ENCODE results near the gene MAP2.

The MAP2 gene

DNA sequence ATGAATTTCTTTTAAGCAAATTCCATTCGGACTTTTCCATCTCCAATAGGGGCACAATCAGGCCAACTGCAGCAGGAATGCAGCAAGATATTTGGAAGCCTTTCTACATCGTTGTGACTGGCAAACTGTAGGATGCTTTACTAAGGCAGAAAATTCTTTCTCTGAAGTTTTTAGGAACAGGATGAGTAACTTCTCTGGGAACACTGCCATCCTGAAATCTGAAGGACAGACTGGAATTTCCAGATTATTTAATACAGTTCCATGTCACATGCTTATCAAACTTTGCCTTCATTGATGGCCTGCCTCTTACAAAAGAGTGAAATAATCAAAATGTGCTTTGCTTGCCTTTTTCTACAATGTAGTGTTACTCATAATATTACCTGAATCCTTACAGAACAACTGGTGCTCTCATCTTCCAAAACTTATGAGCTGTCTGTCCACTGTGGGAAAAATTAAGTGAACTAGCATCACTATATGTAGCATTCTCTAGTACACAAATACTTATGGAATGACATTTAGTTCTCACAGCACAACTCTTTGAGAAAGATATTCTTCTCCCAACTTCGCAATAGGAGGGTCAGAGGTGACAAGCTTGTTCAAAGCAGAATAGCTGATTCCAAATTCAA lies 32.0 kb upstream of the MAP2 start:
- Histone ChIP-seq H3K36me3 (ENCODE audit: control insufficient read depth in 2 of 2, insufficient read depth in 2 of 2, low read length in 2 of 2) (no peaks in the 10 kb centered on the region), H3K4me1 (ENCODE audit: control insufficient read depth, insufficient read depth, low read length) (no peaks in the 10 kb centered on the region), H3K9me3 (ENCODE audit: control insufficient read depth in 2 of 2, low read length in 2 of 2) (no peaks in the 10 kb centered on the region), H3K9ac (ENCODE audit: low read length in 2 of 2) (no peak overlapping the region), H3K4me3 (ENCODE audit: low read length in 2 of 2) (no peak overlapping the region), H3K27ac (ENCODE audit: low read length) (no peak overlapping the region), H3K27me3 (ENCODE audit: control insufficient read depth in 1 of 2, insufficient read depth in 2 of 2, low read length in 2 of 2) (no peaks in the 10 kb centered on the region)

DNA sequence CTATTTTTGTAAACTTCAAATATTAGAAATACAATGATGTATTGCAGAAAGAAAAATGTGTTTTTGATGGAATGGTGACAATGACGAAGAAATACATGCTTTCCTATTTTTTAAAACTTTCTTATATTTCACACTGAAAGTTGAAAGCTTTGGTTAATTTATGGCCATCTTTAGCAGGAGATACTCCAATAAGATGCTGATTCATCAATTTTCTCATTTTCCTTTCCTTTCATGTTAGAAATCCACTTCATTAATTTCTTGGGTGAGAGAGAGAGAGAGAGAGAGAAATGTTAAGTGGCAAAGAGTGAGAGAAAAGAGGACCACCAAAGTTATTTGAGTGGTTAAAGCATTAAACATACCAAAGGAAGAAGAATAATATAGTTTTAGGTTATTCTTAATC lies 28.6 kb upstream of the MAP2 start:
- Histone ChIP-seq H3K9me3 (ENCODE audit: control insufficient read depth in 2 of 2, low read length in 2 of 2) (no peaks in the 10 kb centered on the region), H3K27me3 (ENCODE audit: control insufficient read depth in 1 of 2, insufficient read depth in 2 of 2, low read length in 2 of 2) (no peaks in the 10 kb centered on the region), H3K36me3 (ENCODE audit: control insufficient read depth in 2 of 2, insufficient read depth in 2 of 2, low read length in 2 of 2) (no peaks in the 10 kb centered on the region), H3K27ac (ENCODE audit: low read length) (no peak overlapping the region), H3K4me1 (ENCODE audit: control insufficient read depth, insufficient read depth, low read length) (no peaks in the 10 kb centered on the region), H3K4me3 (ENCODE audit: low read length in 2 of 2) (no peak overlapping the region), H3K9ac (ENCODE audit: low read length in 2 of 2) (no peak overlapping the region)

DNA sequence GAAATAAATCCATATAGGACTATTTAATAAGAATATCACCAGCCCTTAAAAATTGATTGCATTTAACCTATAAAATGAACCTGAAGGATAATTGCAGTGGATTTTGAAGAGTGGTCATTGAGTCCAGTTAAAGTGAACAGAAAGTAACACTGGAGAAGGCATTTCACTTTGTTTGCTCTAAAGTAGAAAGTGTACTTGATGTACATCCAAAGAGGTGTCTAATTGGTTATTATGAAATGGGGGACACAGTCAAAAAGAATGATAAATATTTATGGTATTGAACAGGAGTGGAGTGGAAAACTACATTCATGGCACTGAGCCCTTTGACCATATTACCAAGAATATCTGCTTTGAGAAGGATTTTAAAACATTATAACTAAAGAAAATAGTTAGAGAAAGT lies 28.2 kb upstream of the MAP2 start:
- Histone ChIP-seq H3K27ac (ENCODE audit: low read length) (no peak overlapping the region), H3K27me3 (ENCODE audit: control insufficient read depth in 1 of 2, insufficient read depth in 2 of 2, low read length in 2 of 2) (no peaks in the 10 kb centered on the region), H3K4me1 (ENCODE audit: control insufficient read depth, insufficient read depth, low read length) (no peaks in the 10 kb centered on the region), H3K4me3 (ENCODE audit: low read length in 2 of 2) (no peak overlapping the region), H3K9ac (ENCODE audit: low read length in 2 of 2) (no peak overlapping the region), H3K9me3 (ENCODE audit: control insufficient read depth in 2 of 2, low read length in 2 of 2) (no peaks in the 10 kb centered on the region), H3K36me3 (ENCODE audit: control insufficient read depth in 2 of 2, insufficient read depth in 2 of 2, low read length in 2 of 2) (no peaks in the 10 kb centered on the region)

DNA sequence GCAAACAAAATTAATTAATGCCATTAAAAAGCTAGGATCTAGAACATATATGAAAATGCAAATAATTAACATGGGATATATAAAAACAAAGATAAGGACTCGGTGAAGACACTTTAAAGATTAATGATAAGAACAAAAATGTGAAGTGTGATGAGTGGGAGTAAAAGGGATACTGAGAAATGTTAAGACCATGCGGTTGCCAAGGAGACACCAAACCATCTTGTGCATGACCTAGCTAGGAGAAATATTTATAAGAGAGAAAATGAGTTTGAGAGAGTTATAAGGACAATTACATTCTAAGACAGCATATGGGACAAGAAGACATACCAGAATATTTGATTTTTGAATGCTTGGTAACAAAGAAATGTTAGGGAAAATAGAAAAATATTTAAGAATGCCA lies 25.4 kb upstream of the MAP2 start:
- Histone ChIP-seq H3K27me3 (ENCODE audit: control insufficient read depth in 1 of 2, insufficient read depth in 2 of 2, low read length in 2 of 2) (no peaks in the 10 kb centered on the region), H3K4me3 (ENCODE audit: low read length in 2 of 2) (no peak overlapping the region), H3K9me3 (ENCODE audit: control insufficient read depth in 2 of 2, low read length in 2 of 2) (no peaks in the 10 kb centered on the region), H3K4me1 (ENCODE audit: control insufficient read depth, insufficient read depth, low read length) (no peaks in the 10 kb centered on the region), H3K36me3 (ENCODE audit: control insufficient read depth in 2 of 2, insufficient read depth in 2 of 2, low read length in 2 of 2) (no peaks in the 10 kb centered on the region), H3K27ac (ENCODE audit: low read length) (no peak overlapping the region), H3K9ac (ENCODE audit: low read length in 2 of 2) (no peak overlapping the region)

DNA sequence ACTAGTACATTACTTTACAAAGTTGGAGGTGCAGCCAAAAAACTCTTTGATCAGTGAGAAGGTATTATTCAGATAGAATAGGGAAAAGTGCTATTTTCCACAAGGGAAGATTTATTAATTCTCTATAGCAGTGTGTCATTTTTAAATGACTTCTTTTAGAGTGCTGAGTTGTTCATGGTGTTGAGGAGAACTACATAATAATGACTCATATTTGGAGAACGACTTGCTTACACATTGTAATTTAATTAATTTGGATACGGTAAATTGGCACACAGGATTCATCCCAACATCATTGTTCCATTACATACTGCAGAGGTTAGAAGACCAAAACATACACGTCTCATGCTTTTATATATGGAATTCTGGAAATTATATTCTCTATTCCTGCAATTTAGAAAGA lies 22.1 kb upstream of the MAP2 start:
- Histone ChIP-seq H3K9ac (ENCODE audit: low read length in 2 of 2) (no peak overlapping the region), H3K36me3 (ENCODE audit: control insufficient read depth in 2 of 2, insufficient read depth in 2 of 2, low read length in 2 of 2) (no peaks in the 10 kb centered on the region), H3K27ac (ENCODE audit: low read length) (no peak overlapping the region), H3K4me3 (ENCODE audit: low read length in 2 of 2) (no peak overlapping the region), H3K27me3 (ENCODE audit: control insufficient read depth in 1 of 2, insufficient read depth in 2 of 2, low read length in 2 of 2) (no peaks in the 10 kb centered on the region), H3K4me1 (ENCODE audit: control insufficient read depth, insufficient read depth, low read length) (no peaks in the 10 kb centered on the region), H3K9me3 (ENCODE audit: control insufficient read depth in 2 of 2, low read length in 2 of 2) (no peaks in the 10 kb centered on the region)

DNA sequence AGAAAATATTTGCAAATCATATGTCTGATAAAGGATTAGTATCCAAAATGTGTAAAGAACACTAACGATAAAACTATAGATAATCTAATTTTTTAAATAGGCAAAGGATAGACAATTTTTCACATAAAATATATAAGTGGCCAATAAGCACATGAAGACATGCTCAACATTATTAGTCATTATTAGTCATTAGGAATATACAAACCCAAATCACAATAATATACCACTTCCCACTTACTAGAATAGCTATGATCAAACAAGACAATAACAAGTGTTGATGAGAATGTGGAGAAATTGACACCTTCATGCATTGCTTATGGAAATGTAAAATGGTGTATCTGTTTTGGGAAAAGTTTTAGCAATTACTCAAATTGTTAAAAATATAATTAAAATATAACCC lies 12.6 kb upstream of the MAP2 start:
- H3K4me3 ChIP-seq (ENCODE audit: low read length in 2 of 2), result no peak overlapping the region
- H3K27ac ChIP-seq (ENCODE audit: low read length), result no peak overlapping the region
- H3K4me1 ChIP-seq (ENCODE audit: control insufficient read depth, insufficient read depth, low read length), result no peaks in the 10 kb centered on the region
- no peaks in the 10 kb centered on the region for H3K9me3 ChIP-seq (ENCODE audit: control insufficient read depth in 2 of 2, low read length in 2 of 2)
- no peak overlapping the region for H3K9ac ChIP-seq (ENCODE audit: low read length in 2 of 2)
- H3K36me3 ChIP-seq (ENCODE audit: control insufficient read depth in 2 of 2, insufficient read depth in 2 of 2, low read length in 2 of 2), result no peaks in the 10 kb centered on the region
- no peaks in the 10 kb centered on the region for H3K27me3 ChIP-seq (ENCODE audit: control insufficient read depth in 1 of 2, insufficient read depth in 2 of 2, low read length in 2 of 2)

DNA sequence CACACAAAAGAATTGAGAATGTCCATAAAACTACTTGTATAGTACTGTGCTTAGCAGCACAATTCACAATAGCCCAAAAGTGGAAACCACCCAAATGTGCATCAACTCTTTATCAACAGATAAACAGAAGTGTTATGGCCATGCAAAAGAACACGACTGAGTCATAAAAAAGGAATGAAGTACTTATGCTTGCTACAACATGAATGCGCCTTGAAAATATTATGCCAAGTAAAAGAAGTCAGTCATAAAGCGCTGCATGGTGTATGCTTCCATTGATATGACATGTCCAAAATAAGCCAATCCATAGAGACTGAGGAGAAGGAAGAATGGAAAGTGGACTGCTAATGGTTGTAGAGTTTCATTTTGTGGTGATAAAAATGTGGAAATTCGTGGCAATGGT lies 12.1 kb upstream of the MAP2 start:
- Histone ChIP-seq H3K9ac (ENCODE audit: low read length in 2 of 2) (no peak overlapping the region), H3K4me1 (ENCODE audit: control insufficient read depth, insufficient read depth, low read length) (no peaks in the 10 kb centered on the region), H3K27ac (ENCODE audit: low read length) (no peak overlapping the region), H3K9me3 (ENCODE audit: control insufficient read depth in 2 of 2, low read length in 2 of 2) (no peaks in the 10 kb centered on the region), H3K27me3 (ENCODE audit: control insufficient read depth in 1 of 2, insufficient read depth in 2 of 2, low read length in 2 of 2) (no peaks in the 10 kb centered on the region), H3K4me3 (ENCODE audit: low read length in 2 of 2) (no peak overlapping the region), H3K36me3 (ENCODE audit: control insufficient read depth in 2 of 2, insufficient read depth in 2 of 2, low read length in 2 of 2) (no peaks in the 10 kb centered on the region)

DNA sequence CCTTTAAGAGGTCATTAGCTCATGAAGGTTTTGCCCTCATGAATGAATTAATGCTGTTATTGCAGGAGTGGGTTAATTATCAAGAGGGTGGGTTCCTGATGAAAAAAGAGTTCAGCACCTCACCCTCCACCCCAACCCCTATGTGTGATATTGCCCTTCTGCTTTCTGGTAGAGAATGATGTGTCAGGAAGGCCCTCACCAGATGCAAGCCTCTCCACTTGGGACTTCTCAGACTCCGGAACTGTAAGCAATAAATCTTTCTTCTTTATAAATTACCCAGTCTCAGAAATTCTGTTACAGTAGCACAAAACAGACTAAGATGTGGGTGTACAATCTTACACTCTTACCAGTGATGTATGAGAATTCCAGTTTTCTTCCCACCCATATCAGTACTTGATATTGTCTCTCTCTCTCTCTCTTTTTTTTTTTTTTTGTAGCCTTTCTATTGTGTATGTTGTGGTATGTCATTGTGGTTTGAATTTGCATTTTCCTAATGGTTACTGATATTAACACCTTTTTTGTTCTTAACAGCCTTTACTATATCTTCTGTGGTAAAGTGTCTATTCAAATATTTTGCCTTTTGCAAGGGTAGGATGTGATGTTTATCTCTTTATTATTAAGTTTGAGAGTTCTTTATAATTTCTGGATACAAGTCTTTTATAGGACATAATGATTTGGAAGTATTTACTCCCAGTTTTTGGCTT lies 10.4 kb upstream of the MAP2 start:
- no peaks in the 10 kb centered on the region for H3K4me1 ChIP-seq (ENCODE audit: control insufficient read depth, insufficient read depth, low read length)
- no peak overlapping the region for H3K9ac ChIP-seq (ENCODE audit: low read length in 2 of 2)
- no peaks in the 10 kb centered on the region for H3K9me3 ChIP-seq (ENCODE audit: control insufficient read depth in 2 of 2, low read length in 2 of 2)

DNA sequence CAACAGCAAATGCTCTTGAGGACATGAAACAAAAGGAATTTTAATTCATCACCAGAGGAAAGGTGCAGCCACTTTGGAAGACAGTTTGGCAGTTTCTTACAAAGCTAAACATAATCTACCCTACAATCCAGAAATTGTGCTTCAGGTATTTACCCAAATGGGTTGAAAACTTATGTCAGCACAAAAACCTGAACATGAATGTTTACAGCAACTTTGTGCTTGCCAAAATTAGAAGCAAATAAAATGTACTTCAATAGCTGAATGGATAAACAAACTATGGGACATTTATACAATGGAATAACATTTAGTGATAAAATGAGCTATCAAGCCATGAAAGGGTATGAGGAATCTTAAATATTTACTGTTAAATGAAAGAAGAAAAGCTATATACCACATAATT lies 6.9 kb upstream of the MAP2 start:
- no peak overlapping the region for H3K27ac ChIP-seq (ENCODE audit: low read length)
- H3K9me3 ChIP-seq (ENCODE audit: control insufficient read depth in 2 of 2, low read length in 2 of 2), result no peaks in the 10 kb centered on the region
- no peaks in the 10 kb centered on the region for H3K27me3 ChIP-seq (ENCODE audit: control insufficient read depth in 1 of 2, insufficient read depth in 2 of 2, low read length in 2 of 2)
- no peaks in the 10 kb centered on the region for H3K36me3 ChIP-seq (ENCODE audit: control insufficient read depth in 2 of 2, insufficient read depth in 2 of 2, low read length in 2 of 2)
- H3K9ac ChIP-seq (ENCODE audit: low read length in 2 of 2), result no peak overlapping the region
- H3K4me1 ChIP-seq (ENCODE audit: control insufficient read depth, insufficient read depth, low read length), result no peaks in the 10 kb centered on the region
- no peak overlapping the region for H3K4me3 ChIP-seq (ENCODE audit: low read length in 2 of 2)

More for the DNA sequence above, 10.4 kb upstream of the MAP2 start:
- Histone ChIP-seq H3K4me3 (ENCODE audit: low read length in 2 of 2) (no peak overlapping the region), H3K27ac (ENCODE audit: low read length) (no peak overlapping the region), H3K36me3 (ENCODE audit: control insufficient read depth in 2 of 2, insufficient read depth in 2 of 2, low read length in 2 of 2) (no peaks in the 10 kb centered on the region), H3K27me3 (ENCODE audit: control insufficient read depth in 1 of 2, insufficient read depth in 2 of 2, low read length in 2 of 2) (no peaks in the 10 kb centered on the region)

DNA sequence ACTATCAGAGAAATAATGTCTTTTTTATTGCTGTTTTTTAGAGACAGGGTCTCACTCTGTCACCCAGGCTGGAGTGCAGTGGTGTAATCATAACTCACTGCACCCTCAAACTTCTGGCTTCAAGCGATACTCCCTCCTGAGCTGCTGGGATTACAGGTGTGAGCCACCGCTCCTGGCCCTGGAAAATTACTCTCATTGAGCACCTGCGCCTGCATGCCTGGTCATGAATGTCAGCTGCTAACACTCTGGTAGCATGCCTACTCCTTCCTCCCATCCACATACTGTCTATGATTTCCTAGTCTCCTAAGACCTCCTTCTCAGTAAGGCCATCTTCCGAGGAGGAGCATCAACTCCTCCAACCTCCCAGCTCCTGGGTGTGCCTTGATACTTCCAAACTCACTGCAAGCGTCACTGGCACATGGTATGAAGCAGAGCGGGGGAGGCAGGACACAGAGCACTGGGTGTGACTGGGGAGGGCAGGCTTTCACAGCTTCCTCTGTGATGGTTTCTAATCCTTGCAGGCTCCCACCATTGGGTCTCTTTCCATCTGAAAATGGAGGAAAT lies 1.6 kb upstream of the MAP2 start:
- Histone ChIP-seq H3K9ac (ENCODE audit: low read length in 2 of 2) (no peak overlapping the region), H3K4me1 (ENCODE audit: control insufficient read depth, insufficient read depth, low read length) (peaks cover 15% of the 10 kb centered on the region), H3K4me3 (ENCODE audit: low read length in 2 of 2) (no peak overlapping the region), H3K27me3 (ENCODE audit: control insufficient read depth in 1 of 2, insufficient read depth in 2 of 2, low read length in 2 of 2) (no peaks in the 10 kb centered on the region), H3K27ac (ENCODE audit: low read length) (no peak overlapping the region), H3K36me3 (ENCODE audit: control insufficient read depth in 2 of 2, insufficient read depth in 2 of 2, low read length in 2 of 2) (no peaks in the 10 kb centered on the region), H3K9me3 (ENCODE audit: control insufficient read depth in 2 of 2, low read length in 2 of 2) (no peaks in the 10 kb centered on the region)

DNA sequence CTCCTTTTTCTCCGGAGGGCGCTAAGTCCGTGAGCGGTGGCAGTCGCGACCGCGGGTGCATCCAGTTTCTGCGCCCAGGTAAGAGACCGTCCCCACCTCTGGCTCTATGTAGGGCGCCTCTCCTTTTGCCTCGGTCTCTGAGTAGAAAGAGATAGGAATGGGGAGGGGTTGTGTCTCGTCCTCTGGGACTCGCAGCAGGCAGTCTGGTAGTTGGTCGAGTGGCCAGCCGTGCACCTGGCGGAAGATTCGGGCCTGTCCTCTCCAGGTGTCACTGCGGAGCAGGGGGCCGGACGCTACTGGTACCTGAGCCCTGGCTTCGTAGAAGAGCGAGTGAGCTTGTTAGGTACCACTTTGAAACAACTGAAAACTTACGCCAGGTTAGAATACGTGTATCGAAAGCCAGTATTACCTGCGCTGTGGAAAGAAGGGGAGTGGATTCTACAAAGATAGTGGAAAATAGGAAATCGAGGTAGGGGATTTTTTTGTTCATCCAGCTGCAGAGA lies 403 bp downstream of the MAP2 start:
- Histone ChIP-seq H3K9me3 (ENCODE audit: control insufficient read depth in 2 of 2, low read length in 2 of 2) (no peaks in the 10 kb centered on the region), H3K27me3 (ENCODE audit: control insufficient read depth in 1 of 2, insufficient read depth in 2 of 2, low read length in 2 of 2) (no peaks in the 10 kb centered on the region), H3K4me1 (ENCODE audit: control insufficient read depth, insufficient read depth, low read length) (peaks cover 15% of the 10 kb centered on the region), H3K4me3 (ENCODE audit: low read length in 2 of 2) (peak overlapping the region; percentile 77 to 80), H3K9ac (ENCODE audit: low read length in 2 of 2) (peak overlapping the region in 1 of 2 donors; percentile 46), H3K36me3 (ENCODE audit: control insufficient read depth in 2 of 2, insufficient read depth in 2 of 2, low read length in 2 of 2) (no peaks in the 10 kb centered on the region), H3K27ac (ENCODE audit: low read length) (no peak overlapping the region)
